ENCODE data around the gene ITGA7.

ITGA7 gene

GRCh38 chr12:55718624-55719275, 11.0 kb upstream of the ITGA7 start:
- DNase-seq (ENCODE audit: low read depth in 2 of 2), result peak in 1 of 2 experiments; percentile 49

- no peak for DNase-seq (ENCODE audit: low read depth in 2 of 2)
These were observed 10.3 kb upstream of the ITGA7 start for GRCh38 chr12:55718015-55718414.

GRCh38 chr12:55717011-55718007, 9.6 kb upstream of the ITGA7 start:
- DNase-seq (ENCODE audit: low read depth in 2 of 2), result no peak

GRCh38 chr12:55716582-55716957, 8.9 kb upstream of the ITGA7 start:
- no peak for DNase-seq (ENCODE audit: low read depth in 2 of 2)

- peak; percentile 89 to 93 for DNase-seq (ENCODE audit: low read depth in 2 of 2)
These were observed 8.3 kb upstream of the ITGA7 start, which contains the start of gene BLOC1S1 for GRCh38 chr12:55715833-55716581. BLOC1S1 (plus strand) TSS chr12:55716046; CDS start chr12:55716052, 6 bp downstream.

- DNase-seq (ENCODE audit: low read depth in 2 of 2), result no peak
These were observed 7.6 kb upstream of the ITGA7 start for GRCh38 chr12:55715169-55715764.

- peak; percentile 72 to 77 for DNase-seq (ENCODE audit: low read depth in 2 of 2)
These were observed 6.0 kb upstream of the ITGA7 start for GRCh38 chr12:55713721-55714120.

- DNase-seq (ENCODE audit: low read depth in 2 of 2), result no peak
These were observed 5.2 kb upstream of the ITGA7 start for GRCh38 chr12:55712700-55713415.

GRCh38 chr12:55711786-55712553, 4.3 kb upstream of the ITGA7 start:
- DNase-seq (ENCODE audit: low read depth in 2 of 2), result no peak

- no peak for DNase-seq (ENCODE audit: low read depth in 2 of 2)
These were observed 1.1 kb upstream of the ITGA7 start for GRCh38 chr12:55708695-55709233.

- DNase-seq (ENCODE audit: low read depth in 2 of 2), result no peak
These were observed 459 bp downstream of the ITGA7 start for GRCh38 chr12:55707219-55707671.

GRCh38 chr12:55706568-55707218, 1.0 kb downstream of the ITGA7 start:
- DNase-seq (ENCODE audit: low read depth in 2 of 2), result no peak

- no peak for DNase-seq (ENCODE audit: low read depth in 2 of 2)
These were observed 1.8 kb downstream of the ITGA7 start for GRCh38 chr12:55705782-55706402.

GRCh38 chr12:55704824-55705718, 2.6 kb downstream of the ITGA7 start:
- DNase-seq (ENCODE audit: low read depth in 2 of 2), result no peak

GRCh38 chr12:55703901-55704761, 3.6 kb downstream of the ITGA7 start:
- DNase-seq (ENCODE audit: low read depth in 2 of 2), result no peak

- no peak for DNase-seq (ENCODE audit: low read depth in 2 of 2)
These were observed 4.4 kb downstream of the ITGA7 start for GRCh38 chr12:55703288-55703687.

- no peak for DNase-seq (ENCODE audit: low read depth in 2 of 2)
These were observed 4.8 kb downstream of the ITGA7 start for GRCh38 chr12:55702861-55703260.

All from fibroblast of skin of left quadriceps (primary cell).